Left lung (tissue), 10 donors: ENCODE measurements around the gene INPP5A. TPM values are rescaled to one million over a fixed set of nuclear protein-coding genes. Genes with fewer than 3 reads are reported as not detected.
A peak's percentile ranks its signal among the peaks of the same experiment; 100 is the strongest.

Experiments
- ATAC-seq: fragments of 200-7000 bp; cut with Tn5 transposase; one replicate; pipeline ENCODE4 v1.9.1; 2020; ENCODE audit warnings: moderate library complexity
- DNase-seq, 4 donors: peaks; one replicate each; pipeline ENCODE4 v3.0.0-alpha.2; 2013 to 2020
- H3K27ac ChIP-seq, 2 donors: fragments of 200-600 bp; sonication (generic) in 1 of 2; one replicate each; pipeline versions ENCODE4 v1.5.0 to v1.8.0; 2020 to 2021
- H3K27me3 ChIP-seq, 2 donors: fragments of 200-600 bp; sonication (generic) in 1 of 2; one replicate each; pipeline versions ENCODE4 v1.5.0 to v1.8.0; 2020 to 2021
- H3K36me3 ChIP-seq, 2 donors: fragments of 200-600 bp; sonication (generic) in 1 of 2; one replicate each; pipeline versions ENCODE4 v1.5.0 to v1.8.0; 2020 to 2021
- H3K4me1 ChIP-seq, 2 donors: fragments of 200-600 bp; one replicate each; pipeline ENCODE4 v1.8.0; 2021
- H3K4me3 ChIP-seq, 2 donors: fragments of 200-600 bp; sonication (generic) in 1 of 2; one replicate each; pipeline versions ENCODE4 v1.5.0 to v1.8.0; 2020 to 2021; ENCODE audit warnings: mild to moderate bottlenecking in 1 of 2
- H3K9me3 ChIP-seq, 2 donors: fragments of 200-600 bp; sonication (generic) in 1 of 2; one replicate each; pipeline versions ENCODE4 v1.5.0 to v1.8.0; 2020 to 2021
- intact Hi-C, 2 donors: fragments of 100-400 bp; cut with DNase I; formaldehyde crosslinking; loops; one replicate each; pipeline versions ENCODE4 v1.11.2 to v1.14.2; 2022
- polyA plus RNA-seq, 6 donors: library from polyadenylated mRNA; unstranded; fragments of 120-200 nt; gene quantifications; one replicate each; pipeline ENCODE4 v1.2.1, GENCODE V29; 2013; ENCODE audit not compliant: insufficient read length in 6 of 6
- total RNA-seq, 2 donors: library from RNA; stranded (reverse); fragmentation: NEBNext Ultra II Directional; extraction: Animal tissue kit (Norgen Biotek cat#: 25700); gene quantifications; one replicate each; pipeline ENCODE4 v1.2.1, GENCODE V29; 2021
- TF ChIP-seq, protein P1 (sequence below), 2 donors: fragments of 200-600 bp; sonication (generic) in 1 of 2; IDR thresholded peaks; one replicate each; pipeline versions ENCODE4 v1.5.0 to v1.8.0; 2021; ENCODE audit warnings: antibody characterized with exemption in 2 of 2
- donor health status: DM: no; HTN: yes; CAD: no.
- donor health status: DM: no; HTN: no; CAD: no.

Gene INPP5A
- total and polyA plus RNA-seq, 8 donors = 32.0 to 44.0 (median 36.8) TPM

DNA sequence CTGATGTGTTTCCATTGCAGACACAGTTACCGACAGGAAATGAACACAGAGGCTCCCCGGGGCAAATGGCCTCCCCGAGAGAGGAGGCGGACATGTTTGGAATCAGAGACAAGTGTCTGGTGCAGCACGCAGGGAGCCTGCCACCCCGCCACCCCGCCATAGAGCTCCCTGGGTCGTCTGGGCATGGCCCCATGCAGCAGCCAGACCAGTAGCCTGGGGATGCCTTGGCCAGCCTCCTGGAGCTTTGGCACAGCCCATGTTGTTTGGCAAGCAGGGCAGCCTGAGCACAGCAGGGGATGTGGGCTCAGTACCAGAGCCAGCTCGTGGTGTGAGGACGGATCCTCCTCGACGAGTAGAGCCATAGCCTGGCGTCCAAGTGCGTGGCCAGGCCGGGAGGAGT is 167.6 kb downstream of the INPP5A start:
- Histone ChIP-seq H3K27ac (no peak overlapping the region), H3K4me1 (no peaks in the 10 kb centered on the region), H3K4me3 (no peak overlapping the region), H3K36me3 (peaks cover 0 to 46% of the 10 kb centered on the region in 2 donors), H3K9me3 (peaks cover 0 to 19% of the 10 kb centered on the region in 2 donors), H3K27me3 (no peaks in the 10 kb centered on the region)
- intact Hi-C loops = no loop called here
- TF ChIP-seq, protein P1, sequence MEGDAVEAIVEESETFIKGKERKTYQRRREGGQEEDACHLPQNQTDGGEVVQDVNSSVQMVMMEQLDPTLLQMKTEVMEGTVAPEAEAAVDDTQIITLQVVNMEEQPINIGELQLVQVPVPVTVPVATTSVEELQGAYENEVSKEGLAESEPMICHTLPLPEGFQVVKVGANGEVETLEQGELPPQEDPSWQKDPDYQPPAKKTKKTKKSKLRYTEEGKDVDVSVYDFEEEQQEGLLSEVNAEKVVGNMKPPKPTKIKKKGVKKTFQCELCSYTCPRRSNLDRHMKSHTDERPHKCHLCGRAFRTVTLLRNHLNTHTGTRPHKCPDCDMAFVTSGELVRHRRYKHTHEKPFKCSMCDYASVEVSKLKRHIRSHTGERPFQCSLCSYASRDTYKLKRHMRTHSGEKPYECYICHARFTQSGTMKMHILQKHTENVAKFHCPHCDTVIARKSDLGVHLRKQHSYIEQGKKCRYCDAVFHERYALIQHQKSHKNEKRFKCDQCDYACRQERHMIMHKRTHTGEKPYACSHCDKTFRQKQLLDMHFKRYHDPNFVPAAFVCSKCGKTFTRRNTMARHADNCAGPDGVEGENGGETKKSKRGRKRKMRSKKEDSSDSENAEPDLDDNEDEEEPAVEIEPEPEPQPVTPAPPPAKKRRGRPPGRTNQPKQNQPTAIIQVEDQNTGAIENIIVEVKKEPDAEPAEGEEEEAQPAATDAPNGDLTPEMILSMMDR (IDR thresholded peaks at IDR 0.05) = no peak
- no peak for ATAC-seq
- peak in 1 of 4 donors; percentile 70 for DNase-seq

DNA sequence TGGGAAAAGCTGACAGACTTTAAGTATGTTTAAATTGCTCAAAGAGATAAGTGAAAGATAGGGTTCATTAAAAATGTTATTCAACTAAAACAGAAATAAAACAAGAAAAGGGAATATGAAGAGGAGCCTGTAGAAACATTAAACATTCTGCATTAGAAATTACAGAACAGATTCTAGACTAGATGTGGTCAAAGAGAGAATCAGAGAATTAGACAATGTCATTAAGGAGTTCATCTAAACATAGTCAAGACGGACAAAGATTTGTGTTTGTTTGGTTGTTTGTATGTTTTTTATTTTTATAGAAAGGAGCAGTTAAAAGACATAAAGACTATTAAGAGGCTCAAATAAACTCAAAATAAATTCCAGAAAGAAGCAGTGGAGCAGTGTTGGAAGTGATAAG is 168.4 kb downstream of the INPP5A start:
- Histone ChIP-seq H3K9me3 (peaks cover 0 to 19% of the 10 kb centered on the region in 2 donors), H3K27ac (no peak overlapping the region), H3K27me3 (no peaks in the 10 kb centered on the region), H3K4me3 (no peak overlapping the region), H3K36me3 (peaks cover 0 to 50% of the 10 kb centered on the region in 2 donors), H3K4me1 (no peaks in the 10 kb centered on the region)
- TF ChIP-seq, protein P1 (IDR thresholded peaks at IDR 0.05) = no peak
- intact Hi-C loops = no loop called here
- no peak for DNase-seq
- ATAC-seq = no peak

DNA sequence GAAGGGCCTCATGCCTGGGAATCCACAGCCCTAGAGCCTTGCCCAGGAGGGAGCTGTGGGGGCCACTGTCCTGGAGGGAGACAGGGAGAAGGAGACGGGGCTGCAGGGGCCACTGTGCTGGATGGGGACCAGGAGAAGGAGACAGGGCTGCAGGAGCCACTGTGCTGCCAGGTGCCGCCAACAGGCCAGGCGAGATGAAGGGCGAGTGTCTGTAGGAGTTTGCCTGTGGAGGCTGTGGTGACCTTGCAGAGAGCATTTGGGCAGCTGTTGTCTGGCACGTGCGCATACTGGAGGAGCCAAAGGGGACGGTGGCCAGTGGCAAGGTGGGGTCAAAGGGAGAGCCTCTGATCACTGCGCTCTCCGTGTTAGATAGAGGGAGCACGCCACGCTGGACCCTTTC is 169.1 kb downstream of the INPP5A start:
- intact Hi-C loops = no loop called here

DNA sequence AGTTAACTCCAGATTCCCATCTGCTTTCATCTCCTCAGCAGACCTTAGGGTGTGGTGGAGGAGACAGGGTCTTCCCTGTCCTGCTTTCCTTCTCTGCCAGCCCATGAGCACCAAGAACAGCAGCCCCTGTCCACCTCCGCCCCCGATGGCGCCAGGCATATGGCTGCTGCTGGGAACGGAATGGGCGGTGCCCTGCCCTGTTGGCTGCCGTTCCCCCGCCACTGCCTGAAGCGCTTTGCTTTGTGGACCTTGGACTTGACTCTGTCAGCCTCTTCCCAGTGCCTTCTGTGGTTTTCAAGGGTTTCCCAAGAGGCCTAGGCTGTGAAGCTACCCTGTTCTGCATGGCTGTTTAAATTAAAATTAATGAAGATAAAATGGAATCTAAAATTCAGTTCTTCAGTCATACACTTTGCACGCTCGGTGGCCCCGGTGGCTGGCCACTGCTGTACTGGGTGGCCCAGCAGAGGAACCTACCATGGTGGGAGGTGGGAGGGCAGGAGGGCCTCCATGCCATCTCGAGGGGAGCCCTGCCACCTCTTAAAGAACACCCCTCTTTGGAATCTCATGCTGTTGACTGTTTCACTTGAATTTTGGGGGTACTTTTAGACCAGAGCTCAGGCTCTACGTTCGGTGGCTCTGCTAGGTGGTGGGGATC is 169.7 kb downstream of the INPP5A start:
- no peak overlapping the region for H3K27ac ChIP-seq
- DNase-seq (peak in 1 of 4 donors; percentile 59), ATAC-seq (no peak)
- intact Hi-C loops = no loop called here
- H3K36me3 ChIP-seq = peaks cover 0 to 53% of the 10 kb centered on the region in 2 donors
- TF ChIP-seq, protein P1 (IDR thresholded peaks at IDR 0.05) = no peak
- H3K4me1 ChIP-seq = no peaks in the 10 kb centered on the region
- peaks cover 0 to 19% of the 10 kb centered on the region in 2 donors for H3K9me3 ChIP-seq
- H3K4me3 ChIP-seq = no peak overlapping the region
- H3K27me3 ChIP-seq = no peaks in the 10 kb centered on the region

More for the DNA sequence above, 169.1 kb downstream of the INPP5A start:
- H3K9me3 ChIP-seq = peaks cover 0 to 19% of the 10 kb centered on the region in 2 donors
- DNase-seq = peak in 1 of 4 donors; percentile 57
- no peaks in the 10 kb centered on the region for H3K4me1 ChIP-seq
- H3K4me3 ChIP-seq = no peak overlapping the region
- no peaks in the 10 kb centered on the region for H3K27me3 ChIP-seq
- TF ChIP-seq, protein P1 (IDR thresholded peaks at IDR 0.05) = no peak
- H3K27ac ChIP-seq = no peak overlapping the region
- H3K36me3 ChIP-seq = peaks cover 0 to 52% of the 10 kb centered on the region in 2 donors
- ATAC-seq = no peak

DNA sequence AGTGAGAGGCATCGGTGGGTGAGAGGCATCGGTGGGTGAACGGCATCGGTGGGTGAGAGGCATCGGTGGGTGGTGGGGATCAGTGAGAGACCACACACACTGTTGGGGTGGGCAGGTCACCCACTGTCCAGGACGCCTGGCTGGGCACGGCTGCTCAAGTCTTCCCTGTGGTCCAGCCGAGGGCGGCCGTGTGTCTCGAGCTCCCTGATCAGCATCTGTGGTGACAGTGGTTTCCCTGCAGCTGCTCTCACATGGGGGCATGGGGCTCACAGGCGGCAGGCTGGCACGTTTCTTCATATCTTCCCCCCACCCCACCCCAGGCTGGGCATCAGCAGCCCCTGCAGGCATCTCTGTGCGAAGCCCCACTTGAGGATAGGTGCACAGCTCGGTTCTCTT is 170.2 kb downstream of the INPP5A start:
- ATAC-seq (no peak), DNase-seq (peak in 1 of 4 donors; percentile 57)
- H3K4me1 ChIP-seq = no peaks in the 10 kb centered on the region
- intact Hi-C loops = no loop called here
- H3K4me3 ChIP-seq = no peak overlapping the region
- H3K36me3 ChIP-seq = peaks cover 0 to 53% of the 10 kb centered on the region in 2 donors
- H3K27ac ChIP-seq = no peak overlapping the region
- TF ChIP-seq, protein P1 (IDR thresholded peaks at IDR 0.05) = no peak
- no peaks in the 10 kb centered on the region for H3K27me3 ChIP-seq
- H3K9me3 ChIP-seq = peaks cover 0 to 19% of the 10 kb centered on the region in 2 donors
